ENCODE data around the gene STAT5A.
"Not testable (repeated sequence)": the region's sequence is repeated elsewhere in the genome, so short reads cannot be mapped to it uniquely, and the experiment has no call there.

The STAT5A gene

GRCh38 chr17:42307362-42307927, 19.1 kb downstream of the STAT5A start:
- DNase-seq (ENCODE audit: low read depth in 2 of 2): no peak

- DNase-seq (ENCODE audit: low read depth in 2 of 2): no peak
Measured at GRCh38 chr17:42308446-42308845, 20.1 kb downstream of the STAT5A start.

GRCh38 chr17:42309142-42309541, 20.8 kb downstream of the STAT5A start:
- no peak for DNase-seq (ENCODE audit: low read depth in 2 of 2)

- no peak for DNase-seq (ENCODE audit: low read depth in 2 of 2)
Measured at GRCh38 chr17:42309986-42310786, 21.9 kb downstream of the STAT5A start.

- no peak for DNase-seq (ENCODE audit: low read depth in 2 of 2)
Measured at GRCh38 chr17:42310787-42311215, 22.5 kb downstream of the STAT5A start.

GRCh38 chr17:42311240-42312034, 23.1 kb downstream of the STAT5A start:
- DNase-seq (ENCODE audit: low read depth in 2 of 2): no peak

GRCh38 chr17:42312035-42312284, 23.7 kb downstream of the STAT5A start:
- no peak for DNase-seq (ENCODE audit: low read depth in 2 of 2)

- DNase-seq (ENCODE audit: low read depth in 2 of 2): peak; percentile 47 to 62
Measured at GRCh38 chr17:42312285-42313130, 24.2 kb downstream of the STAT5A start.

GRCh38 chr17:42313389-42313772, 25.1 kb downstream of the STAT5A start:
- DNase-seq (ENCODE audit: low read depth in 2 of 2): no peak

GRCh38 chr17:42313773-42314566, 25.7 kb downstream of the STAT5A start:
- no peak for DNase-seq (ENCODE audit: low read depth in 2 of 2)

- DNase-seq (ENCODE audit: low read depth in 2 of 2): no peak
Measured at GRCh38 chr17:42315402-42316156, 27.3 kb downstream of the STAT5A start.

GRCh38 chr17:42316755-42317154, 28.5 kb downstream of the STAT5A start:
- DNase-seq (ENCODE audit: low read depth in 2 of 2): no peak

- DNase-seq (ENCODE audit: low read depth in 2 of 2): no peak
Measured at GRCh38 chr17:42317266-42317845, 29.1 kb downstream of the STAT5A start.

GRCh38 chr17:42317967-42318366, 29.7 kb downstream of the STAT5A start:
- not testable (repeated sequence) for DNase-seq (ENCODE audit: low read depth in 2 of 2)

- no peak for DNase-seq (ENCODE audit: low read depth in 2 of 2)
Measured at GRCh38 chr17:42321555-42321954, 33.3 kb downstream of the STAT5A start.

GRCh38 chr17:42322382-42323267, 34.3 kb downstream of the STAT5A start:
- DNase-seq (ENCODE audit: low read depth in 2 of 2): peak; percentile 91 to 94

- DNase-seq (ENCODE audit: low read depth in 2 of 2): no peak
Measured at GRCh38 chr17:42323268-42323773, 35.0 kb downstream of the STAT5A start.

GRCh38 chr17:42325026-42325425, 36.7 kb downstream of the STAT5A start:
- no peak for DNase-seq (ENCODE audit: low read depth in 2 of 2)
